NCI-H446 treated with DMSO at 0.1 percent for 48 hours (cell line): ENCODE data around the gene PEA15.

Source experiments
- DNase-seq: peaks from one replicate; lab custom pipeline; 2025; lab: John Stamatoyannopoulos, UW

The PEA15 gene

GRCh38 chr1:160239582-160240299, 34.6 kb downstream of the PEA15 start:
- no peak for DNase-seq

- DNase-seq: no peak
These were observed 38.6 kb downstream of the PEA15 start for GRCh38 chr1:160243767-160244166.

- DNase-seq: no peak
These were observed 39.0 kb downstream of the PEA15 start for GRCh38 chr1:160244209-160244608.

- DNase-seq: no peak
These were observed 40.2 kb downstream of the PEA15 start for GRCh38 chr1:160245434-160245833.

GRCh38 chr1:160247053-160247452, 41.9 kb downstream of the PEA15 start:
- DNase-seq: no peak

GRCh38 chr1:160251011-160251410, 45.8 kb downstream of the PEA15 start:
- no peak for DNase-seq

- peak; percentile 53 for DNase-seq
These were observed 46.7 kb downstream of the PEA15 start for GRCh38 chr1:160251687-160252526.

- no peak for DNase-seq
These were observed 50.7 kb downstream of the PEA15 start for GRCh38 chr1:160255781-160256300.

- DNase-seq: peak; percentile 65
These were observed 51.3 kb downstream of the PEA15 start for GRCh38 chr1:160256396-160257046.

GRCh38 chr1:160257411-160258015, 52.3 kb downstream of the PEA15 start:
- no peak for DNase-seq

GRCh38 chr1:160258177-160258798, 53.1 kb downstream of the PEA15 start:
- no peak for DNase-seq

- no peak for DNase-seq
These were observed 55.5 kb downstream of the PEA15 start for GRCh38 chr1:160260406-160261382.

- no peak for DNase-seq
These were observed 56.3 kb downstream of the PEA15 start for GRCh38 chr1:160261556-160261892.

GRCh38 chr1:160261893-160262794, 57.0 kb downstream of the PEA15 start, which contains the start of gene DCAF8:
DCAF8 (minus strand) TSS chr1:160262549; CDS start chr1:160244008, 18,541 bp downstream.
- peak; percentile 94 for DNase-seq

GRCh38 chr1:160264795-160265307, 59.7 kb downstream of the PEA15 start:
- DNase-seq: no peak
